HL-60 (cell line): ENCODE data around the gene PTPN7.

Experiments
- CTCF ChIP-seq: IDR thresholded peaks from one replicate; pipeline ENCODE4 v1.5.1; 2011; ENCODE audit warnings: low read length, control low read depth, inconsistent platforms; ENCODE audit not compliant: insufficient read depth
- GABPA ChIP-seq: IDR thresholded peaks from 2 replicates; pipeline ENCODE4 v1.6.1; 2012; ENCODE audit warnings: low read depth
- POLR2AphosphoS5 ChIP-seq: IDR thresholded peaks from 2 replicates; pipeline ENCODE4 v1.6.1; 2012; ENCODE audit warnings: low read depth
- REST ChIP-seq: IDR thresholded peaks from 2 replicates; pipeline ENCODE4 v1.6.1; 2012; ENCODE audit warnings: low read depth; ENCODE audit not compliant: insufficient replicate concordance

- TF ChIP-seq POLR2AphosphoS5 (no peak), CTCF (no peak), GABPA (no peak), REST (no peak)
These were observed 16.8 kb upstream of the PTPN7 start for GRCh38 chr1:202176949-202177927.
